ENCODE measurements around the gene UBE2N.

The UBE2N gene

GRCh38 chr12:93379326-93379980 lies 62.3 kb downstream of the UBE2N start:
- DNase-seq = peak in 1 of 2 experiments; percentile 55

DNA sequence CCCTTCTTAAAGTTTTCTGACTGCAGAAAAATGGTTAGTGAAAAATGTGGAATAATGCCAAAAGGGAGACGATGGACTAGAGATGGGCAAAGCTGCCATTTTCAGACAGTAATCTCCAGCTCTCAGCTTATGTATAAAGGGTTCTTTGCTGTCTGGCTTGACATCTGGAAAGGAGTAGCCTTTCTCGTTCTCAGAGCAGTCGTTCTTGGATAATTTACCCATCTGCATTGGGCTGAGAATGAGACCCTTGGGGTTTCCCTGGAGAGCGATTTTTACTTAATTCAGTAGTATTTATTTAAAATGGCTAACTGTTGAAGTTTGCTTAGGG lies 62.8 kb downstream of the UBE2N start:
- DNase-seq = peak; percentile 10 to 54

DNA sequence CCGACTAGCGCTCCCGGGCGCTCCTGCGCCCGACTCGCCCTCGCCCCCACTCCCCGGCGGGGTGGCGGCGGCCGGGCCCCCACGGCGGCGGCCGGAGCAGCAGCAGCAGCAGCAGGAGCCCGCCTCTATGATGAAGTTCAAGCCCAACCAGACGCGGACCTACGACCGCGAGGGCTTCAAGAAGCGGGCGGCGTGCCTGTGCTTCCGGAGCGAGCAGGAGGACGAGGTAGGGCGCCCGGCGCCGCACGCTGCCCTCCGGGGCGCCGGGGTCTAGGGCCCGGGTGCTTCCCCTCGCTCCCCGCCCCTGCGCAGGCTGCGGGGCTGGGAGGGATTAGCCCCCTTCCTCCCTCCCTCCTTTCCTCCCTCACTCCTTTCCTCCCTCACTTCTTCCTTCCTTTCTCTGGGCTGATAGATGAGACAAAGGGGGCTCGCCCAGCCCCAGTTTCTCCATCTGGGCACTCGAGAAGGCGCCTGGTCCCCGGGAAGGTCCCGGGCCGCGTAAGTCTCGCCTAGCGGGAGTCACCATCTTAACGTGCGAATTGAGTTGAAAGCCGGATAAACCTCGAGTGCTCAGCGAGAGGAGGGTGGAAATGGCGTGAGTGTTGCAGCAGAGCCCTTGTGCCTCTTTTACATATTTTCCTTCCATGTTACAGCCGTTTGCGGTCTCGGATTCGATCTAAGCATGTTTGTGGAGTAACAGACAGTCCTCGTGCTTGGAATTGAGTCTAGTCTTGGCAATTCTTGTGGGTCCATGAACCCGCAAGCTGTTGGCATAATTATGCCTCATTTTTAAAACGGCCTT lies 63.4 kb downstream of the UBE2N start:
- peak; percentile 52 to 77 for DNase-seq

DNA sequence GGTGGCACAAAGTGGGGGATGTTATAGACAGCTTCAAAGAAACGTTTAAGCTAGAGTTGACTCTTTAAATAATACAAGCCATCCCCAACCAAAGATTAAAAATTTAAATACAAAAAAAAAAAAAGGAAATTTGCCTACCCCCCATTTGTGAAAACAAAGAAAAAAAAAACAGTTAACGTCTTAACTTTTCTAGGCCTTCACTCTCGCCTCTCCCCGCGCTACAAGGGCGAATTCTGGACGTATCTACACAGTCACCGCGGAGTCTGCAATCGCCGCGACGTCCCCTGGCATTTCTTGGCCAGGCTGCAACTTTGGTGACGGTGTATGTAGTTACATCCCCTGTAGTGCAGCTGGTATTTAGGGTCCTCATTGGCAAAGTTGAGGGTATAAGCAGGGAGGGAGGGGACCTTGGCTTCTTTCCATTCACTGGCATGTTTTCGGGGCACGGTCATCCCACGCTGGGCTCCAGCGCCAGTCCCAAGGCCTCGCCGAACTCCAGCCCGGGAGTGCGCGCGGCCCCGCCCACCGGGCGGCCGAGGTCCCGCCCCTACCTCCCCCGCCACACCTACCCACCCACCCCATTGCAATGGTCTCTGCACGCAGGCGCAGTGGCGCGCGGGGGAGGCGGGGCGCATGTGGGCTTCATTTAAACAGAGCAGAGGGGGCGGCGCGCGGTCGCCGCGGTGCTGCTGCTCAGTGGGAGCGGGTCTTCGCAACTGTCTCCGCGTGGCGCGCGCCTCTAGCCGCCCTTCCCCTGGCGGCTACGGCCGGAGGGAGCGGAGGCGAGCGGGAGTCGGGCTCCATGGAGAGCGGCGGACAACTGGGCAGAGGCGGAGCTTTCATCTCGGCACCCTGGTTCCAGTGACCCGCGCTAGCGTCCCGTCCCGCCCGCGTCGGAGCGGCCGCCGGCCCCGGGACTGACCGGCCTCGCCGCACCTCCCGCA lies 64.2 kb downstream of the UBE2N start, which contains the start of gene NUDT4:
Gene NUDT4 (plus strand): TSS at position 674 of the 944 bp plus-strand sequence. CDS start 398 bp downstream, outside the sequence.
- peak; percentile 86 to 97 for DNase-seq

GRCh38 chr12:93376436-93377251 lies 65.1 kb downstream of the UBE2N start:
- DNase-seq = peak in 1 of 2 experiments; percentile 16

DNA sequence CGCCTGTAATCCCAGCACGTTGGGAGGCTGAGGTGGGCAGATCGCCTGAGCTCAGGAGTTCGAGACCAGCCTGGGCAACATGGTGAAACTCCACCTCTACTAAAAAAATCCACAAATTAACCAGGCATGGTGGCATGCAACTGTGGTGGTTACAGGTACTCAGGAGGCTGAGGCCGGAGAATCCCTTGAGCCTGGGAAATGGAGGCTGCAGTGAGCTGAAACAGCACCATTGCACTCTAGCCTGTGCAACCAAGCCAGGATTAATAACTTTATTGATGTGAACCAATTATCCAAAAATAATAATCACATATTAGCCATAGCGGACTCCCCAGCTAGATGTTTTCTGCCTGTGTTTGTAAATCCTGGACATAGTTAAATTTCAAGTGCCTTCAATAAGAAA lies 65.8 kb downstream of the UBE2N start:
- DNase-seq = no peak

- DNase-seq = peak in 1 of 2 experiments; percentile 37
Observed at GRCh38 chr12:93373961-93374656, 67.6 kb downstream of the UBE2N start.

- DNase-seq = no peak
Observed at GRCh38 chr12:93370947-93371346, 70.8 kb downstream of the UBE2N start.

DNA sequence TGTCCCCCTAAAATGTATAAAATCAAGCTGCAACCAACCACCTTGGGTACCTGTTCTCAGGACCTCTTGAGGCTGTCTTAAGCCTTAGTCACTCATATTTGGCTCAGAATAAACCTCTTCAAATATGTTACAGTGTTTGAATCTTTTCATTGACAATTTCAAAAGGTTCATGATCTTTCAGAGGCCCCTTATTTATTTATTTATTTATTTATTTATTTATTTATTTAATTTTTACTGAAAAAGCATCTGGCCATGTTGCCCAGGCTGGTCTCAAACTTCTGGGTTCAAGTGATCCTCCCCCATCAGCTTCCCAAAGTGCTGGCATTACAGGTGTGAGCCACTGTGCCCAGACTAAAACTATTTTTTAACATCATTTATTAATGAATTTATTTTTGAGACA lies 72.2 kb downstream of the UBE2N start:
- DNase-seq = no peak

DNA sequence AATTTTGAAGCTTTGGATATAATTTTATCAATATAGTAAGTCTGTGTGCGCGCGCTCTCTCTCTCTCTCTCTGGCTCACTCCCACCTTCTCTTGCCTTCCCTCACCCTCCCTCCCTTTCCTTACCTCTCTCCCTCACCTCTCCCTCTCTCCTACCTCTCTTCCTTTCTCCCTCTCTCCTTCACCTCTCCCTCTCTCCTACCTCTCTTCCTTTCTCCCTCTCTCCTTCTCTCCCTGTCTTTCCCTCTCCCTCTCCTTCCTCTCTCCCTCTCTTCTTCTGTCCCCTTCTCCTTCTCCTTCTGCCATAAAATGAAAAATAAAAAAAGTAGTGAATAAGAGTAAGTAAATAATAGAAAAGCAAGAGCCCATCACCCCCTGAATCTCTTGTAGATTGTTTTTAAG lies 73.0 kb downstream of the UBE2N start:
- no peak for DNase-seq

- DNase-seq = no peak
Observed at GRCh38 chr12:93366422-93366821, 75.3 kb downstream of the UBE2N start.

DNA sequence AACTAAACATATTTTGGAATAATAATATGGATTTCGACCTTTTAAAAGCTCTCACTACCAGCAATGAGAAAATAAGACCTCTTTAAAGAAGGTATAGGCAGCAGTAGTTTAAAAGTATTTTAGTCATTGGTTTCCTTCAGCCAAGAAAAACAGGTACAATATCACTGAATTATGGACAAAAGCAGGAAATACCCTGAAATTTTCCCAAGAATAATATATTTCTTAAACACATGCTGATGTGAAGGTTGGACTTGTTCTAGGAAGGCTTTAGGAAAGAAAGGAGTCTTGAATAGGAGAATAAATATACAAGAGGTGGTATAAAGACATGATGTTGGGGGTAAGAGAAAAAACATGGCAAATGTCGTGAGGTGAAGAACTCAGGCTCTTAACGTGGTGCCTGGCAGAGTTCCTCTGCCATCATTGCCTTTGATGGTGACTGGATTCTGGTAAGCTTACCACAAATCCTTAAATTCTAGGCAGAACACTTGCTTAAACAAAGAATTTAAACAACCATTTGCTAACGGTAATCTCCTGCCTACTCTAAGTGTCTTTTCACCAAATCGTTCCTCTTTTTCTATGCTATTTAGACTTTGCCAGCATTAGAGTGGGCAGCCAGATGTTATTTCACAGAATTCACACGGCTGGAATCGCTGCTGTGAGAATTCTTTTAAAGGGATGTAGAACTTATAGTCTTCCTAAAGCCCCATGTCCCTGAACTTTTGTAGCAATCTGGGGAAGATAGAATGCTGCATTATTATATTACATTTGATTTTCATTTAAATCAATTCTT lies 75.9 kb downstream of the UBE2N start:
- no peak for DNase-seq

- DNase-seq = no peak
Observed at GRCh38 chr12:93363841-93364297, 77.9 kb downstream of the UBE2N start.

DNA sequence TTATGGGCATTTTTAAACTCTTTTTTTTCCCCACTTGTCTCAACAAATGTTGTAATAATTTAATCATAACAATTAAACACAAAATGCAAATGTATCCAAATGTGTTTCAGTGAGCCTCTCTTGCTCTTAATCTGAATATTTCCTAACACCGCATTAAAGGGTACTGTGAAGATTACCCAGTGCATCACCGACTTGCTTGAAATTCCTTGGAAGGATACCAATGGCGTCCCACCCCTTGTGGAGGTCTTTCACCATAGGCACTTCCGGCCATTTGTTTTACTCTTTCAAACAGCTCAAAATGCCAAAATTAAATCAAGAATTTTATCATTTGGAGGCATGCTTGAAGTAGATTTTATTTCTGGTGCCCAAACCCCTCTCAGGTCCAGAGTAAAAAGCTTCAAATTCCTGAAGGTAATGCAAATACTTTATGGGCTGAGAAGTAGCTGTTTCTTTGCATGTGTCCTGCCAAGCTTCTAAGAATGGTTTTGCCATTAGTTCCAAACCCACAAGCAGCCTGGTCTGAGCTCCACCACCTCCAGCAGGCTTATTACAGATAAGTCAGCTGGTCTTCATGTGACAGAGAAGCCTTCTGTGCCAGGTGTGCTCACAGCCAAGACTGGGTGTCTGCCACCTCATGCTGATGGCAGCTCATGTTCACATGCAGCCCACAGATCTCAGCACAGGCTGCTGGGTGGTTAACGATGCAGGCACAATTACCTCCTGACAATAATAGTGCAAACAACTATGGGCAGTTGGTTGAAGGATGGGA lies 80.4 kb downstream of the UBE2N start:
- DNase-seq = peak in 1 of 2 experiments; percentile 1

- DNase-seq = no peak
Observed at GRCh38 chr12:93360688-93361087, 81.1 kb downstream of the UBE2N start.

DNA sequence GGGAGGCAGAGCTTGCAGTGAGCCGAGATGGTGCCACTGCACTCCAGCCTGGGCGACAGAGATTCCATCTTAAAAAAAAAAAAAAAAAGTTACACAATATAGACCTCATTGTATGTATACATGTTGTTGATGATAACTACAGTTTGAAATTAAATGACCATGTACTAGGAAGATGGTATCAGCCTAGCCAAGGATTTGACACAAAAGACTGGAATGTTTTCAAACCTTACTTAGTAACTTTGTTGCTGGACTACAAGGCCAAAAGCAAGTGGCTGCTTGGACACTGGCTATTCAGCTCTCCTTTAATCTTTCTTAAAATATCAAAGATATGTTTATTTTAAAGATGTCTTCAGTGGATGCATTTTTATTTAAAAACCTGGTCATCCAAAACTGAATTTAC lies 82.9 kb downstream of the UBE2N start:
- DNase-seq = no peak

DNA sequence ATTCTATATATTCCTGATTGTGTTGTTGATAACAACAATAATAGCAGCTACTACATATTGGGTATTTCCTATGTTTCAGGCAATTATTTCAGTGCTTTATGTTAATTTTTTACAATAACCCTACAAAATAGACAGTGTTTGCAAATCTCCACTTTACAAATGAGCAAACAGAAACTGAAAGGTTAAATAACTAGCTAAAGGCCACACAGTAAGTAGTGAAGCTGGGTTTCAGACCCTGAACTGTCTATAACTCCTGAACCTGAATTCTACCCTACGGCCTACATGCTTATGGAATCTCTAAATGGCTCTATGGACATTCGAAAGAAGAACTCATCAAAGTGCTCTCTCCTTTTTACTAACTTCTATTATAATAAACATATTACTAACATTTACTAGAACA lies 83.7 kb downstream of the UBE2N start:
- DNase-seq = no peak

GRCh38 chr12:93356214-93356613 lies 85.5 kb downstream of the UBE2N start:
- DNase-seq = no peak
